ENCODE measurements around the gene CYP2W1.

The CYP2W1 gene

DNA sequence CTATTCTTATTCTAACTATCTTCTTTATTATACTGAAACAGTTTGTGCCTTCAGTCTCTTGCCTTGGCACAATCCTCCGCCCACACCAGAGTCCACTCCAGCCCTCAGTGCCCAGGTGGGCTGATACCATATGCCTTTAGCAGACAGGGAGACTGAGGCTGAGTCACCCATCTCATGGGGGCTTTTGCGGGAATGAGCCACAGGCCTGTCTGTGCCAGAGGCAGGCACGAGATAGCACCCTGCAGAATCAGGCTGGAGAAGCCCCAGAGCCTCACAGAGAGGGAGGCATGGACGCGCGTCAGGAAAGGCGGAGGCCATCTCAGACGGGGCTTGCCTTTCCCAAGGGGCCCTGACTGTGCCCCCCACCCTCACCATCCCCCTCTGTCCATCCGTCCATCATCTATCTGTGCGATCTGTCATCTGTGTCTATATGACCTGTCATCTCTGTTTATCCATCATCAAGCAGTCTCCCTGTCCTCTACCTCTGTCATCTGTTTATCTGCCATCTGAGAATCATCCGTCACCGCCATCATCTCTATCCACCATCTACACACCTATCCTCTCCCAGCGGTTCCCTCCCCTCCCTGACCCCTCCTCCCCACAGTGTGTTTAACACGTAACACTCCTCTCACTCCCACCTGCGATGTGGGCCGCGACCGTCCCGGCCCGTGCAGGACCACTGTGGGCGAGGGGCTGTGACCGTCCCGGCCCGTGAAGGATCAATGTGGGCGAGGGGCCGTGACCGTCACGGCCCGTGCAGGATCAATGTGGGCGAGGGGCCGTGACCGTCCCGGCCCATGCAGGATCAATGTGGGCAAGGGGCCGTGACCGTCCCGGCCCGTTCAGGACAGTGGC lies 21.2 kb upstream of the CYP2W1 start:
- no peak overlapping the region for H3K27ac ChIP-seq (ENCODE audit: poor library complexity, severe bottlenecking)
- ATAC-seq (ENCODE audit: low read depth) (no peak), DNase-seq (ENCODE audit: low spot score) (peak; percentile 44)
- no peaks in the 10 kb centered on the region for H3K4me1 ChIP-seq (ENCODE audit: insufficient read depth, poor library complexity, severe bottlenecking)
- H3K4me3 ChIP-seq (ENCODE audit: severe bottlenecking), result no peak overlapping the region
- TF ChIP-seq, protein P1, sequence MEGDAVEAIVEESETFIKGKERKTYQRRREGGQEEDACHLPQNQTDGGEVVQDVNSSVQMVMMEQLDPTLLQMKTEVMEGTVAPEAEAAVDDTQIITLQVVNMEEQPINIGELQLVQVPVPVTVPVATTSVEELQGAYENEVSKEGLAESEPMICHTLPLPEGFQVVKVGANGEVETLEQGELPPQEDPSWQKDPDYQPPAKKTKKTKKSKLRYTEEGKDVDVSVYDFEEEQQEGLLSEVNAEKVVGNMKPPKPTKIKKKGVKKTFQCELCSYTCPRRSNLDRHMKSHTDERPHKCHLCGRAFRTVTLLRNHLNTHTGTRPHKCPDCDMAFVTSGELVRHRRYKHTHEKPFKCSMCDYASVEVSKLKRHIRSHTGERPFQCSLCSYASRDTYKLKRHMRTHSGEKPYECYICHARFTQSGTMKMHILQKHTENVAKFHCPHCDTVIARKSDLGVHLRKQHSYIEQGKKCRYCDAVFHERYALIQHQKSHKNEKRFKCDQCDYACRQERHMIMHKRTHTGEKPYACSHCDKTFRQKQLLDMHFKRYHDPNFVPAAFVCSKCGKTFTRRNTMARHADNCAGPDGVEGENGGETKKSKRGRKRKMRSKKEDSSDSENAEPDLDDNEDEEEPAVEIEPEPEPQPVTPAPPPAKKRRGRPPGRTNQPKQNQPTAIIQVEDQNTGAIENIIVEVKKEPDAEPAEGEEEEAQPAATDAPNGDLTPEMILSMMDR (IDR thresholded peaks at IDR 0.05; ENCODE audit: poor library complexity, severe bottlenecking), result no peak
- H3K9me3 ChIP-seq (ENCODE audit: severe bottlenecking), result no peaks in the 10 kb centered on the region
- peaks cover 3% of the 10 kb centered on the region; the same call in 1 of the 2 replicates for H3K36me3 ChIP-seq (ENCODE audit: low read depth)
- H3K27me3 ChIP-seq (ENCODE audit: insufficient read depth, poor library complexity, severe bottlenecking), result peaks cover 6% of the 10 kb centered on the region

DNA sequence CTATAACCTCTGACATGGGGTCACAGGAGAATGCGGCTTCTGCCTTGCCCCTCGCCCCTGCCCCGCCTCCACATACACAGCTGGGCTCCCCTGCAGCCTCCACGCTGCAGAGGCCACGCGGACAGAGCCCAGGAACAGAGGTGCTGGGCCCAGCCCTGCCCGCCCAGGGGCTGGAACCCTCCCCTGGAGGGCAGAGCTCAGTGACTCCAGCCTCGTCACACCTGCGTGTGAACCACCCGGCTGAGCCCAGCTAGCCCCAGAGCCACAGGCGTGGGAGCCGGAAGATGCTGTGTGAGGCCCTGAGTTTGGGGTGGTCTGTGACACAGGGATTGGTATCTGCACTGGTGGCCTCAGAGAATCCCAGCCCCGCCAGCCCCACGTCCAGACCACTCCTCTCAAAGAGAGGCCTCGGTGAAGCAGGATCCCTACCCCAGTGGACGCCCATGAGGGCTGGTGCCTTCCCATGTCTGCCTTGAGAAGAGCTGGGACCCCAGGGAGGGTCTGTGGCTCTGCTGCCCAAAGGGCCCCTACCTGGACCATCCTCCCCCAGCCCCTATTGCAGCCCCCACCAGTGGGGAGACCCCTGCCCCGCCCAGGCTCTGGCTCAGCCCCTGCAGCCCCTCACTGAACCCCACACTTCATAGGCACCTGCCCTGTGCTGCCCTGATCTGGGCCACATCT lies 20.4 kb upstream of the CYP2W1 start:
- ATAC-seq (ENCODE audit: low read depth), result no peak
- Histone ChIP-seq H3K27me3 (ENCODE audit: insufficient read depth, poor library complexity, severe bottlenecking) (peaks cover 6% of the 10 kb centered on the region), H3K36me3 (ENCODE audit: low read depth) (peaks cover 3% of the 10 kb centered on the region; the same call in 1 of the 2 replicates), H3K9me3 (ENCODE audit: severe bottlenecking) (no peaks in the 10 kb centered on the region), H3K4me3 (ENCODE audit: severe bottlenecking) (no peak overlapping the region), H3K4me1 (ENCODE audit: insufficient read depth, poor library complexity, severe bottlenecking) (no peaks in the 10 kb centered on the region), H3K27ac (ENCODE audit: poor library complexity, severe bottlenecking) (no peak overlapping the region)
- peak; percentile 45 for DNase-seq (ENCODE audit: low spot score)
- TF ChIP-seq, protein P1 (IDR thresholded peaks at IDR 0.05; ENCODE audit: poor library complexity, severe bottlenecking), result no peak

DNA sequence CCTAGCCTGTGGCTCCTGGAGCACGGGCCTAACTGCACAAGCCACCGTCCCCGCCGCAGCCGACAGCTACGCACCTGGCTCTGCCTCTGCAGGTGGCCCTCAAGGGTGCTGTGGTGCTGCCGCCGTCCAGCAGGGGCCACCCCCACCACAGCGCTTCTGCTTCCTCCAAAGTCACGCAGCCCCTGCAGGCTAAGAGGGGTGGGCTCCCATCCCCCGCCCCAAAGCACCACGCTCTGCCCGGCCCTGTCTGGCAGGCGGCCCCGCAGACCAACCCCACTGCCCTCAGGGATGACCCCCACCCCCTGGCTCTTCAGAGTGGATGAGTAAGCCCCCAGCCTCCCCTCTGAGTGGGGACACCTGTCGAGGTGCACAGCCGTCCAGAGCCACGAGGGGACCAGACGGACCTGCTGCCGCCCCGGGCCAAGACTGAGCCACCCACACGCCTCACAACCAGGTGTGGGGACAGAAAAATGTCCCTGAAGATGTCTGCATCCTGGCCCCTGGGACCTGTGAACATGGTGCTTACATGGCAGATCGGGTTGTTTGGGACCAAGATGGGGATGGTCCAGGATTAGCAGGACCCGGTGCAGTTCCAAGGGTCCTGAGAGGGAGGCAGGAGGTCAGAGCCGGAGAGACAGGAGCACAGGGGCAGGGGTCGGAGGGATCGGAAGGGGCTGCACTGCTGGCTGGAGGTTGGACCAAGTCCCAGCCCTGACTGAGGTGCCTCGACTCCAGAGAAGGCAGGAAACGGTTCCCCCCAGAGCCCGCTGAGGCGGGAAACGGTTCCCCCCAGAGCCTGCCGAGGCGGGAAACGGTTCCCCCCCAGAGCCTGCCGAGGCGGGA lies 19.5 kb upstream of the CYP2W1 start:
- H3K27ac ChIP-seq (ENCODE audit: poor library complexity, severe bottlenecking), result no peak overlapping the region
- H3K4me3 ChIP-seq (ENCODE audit: severe bottlenecking), result no peak overlapping the region
- H3K36me3 ChIP-seq (ENCODE audit: low read depth), result peaks cover 3% of the 10 kb centered on the region; the same call in 1 of the 2 replicates
- no peaks in the 10 kb centered on the region for H3K9me3 ChIP-seq (ENCODE audit: severe bottlenecking)
- ATAC-seq (ENCODE audit: low read depth), result peak; percentile 48
- DNase-seq (ENCODE audit: low spot score), result peak; percentile 61
- TF ChIP-seq, protein P1 (IDR thresholded peaks at IDR 0.05; ENCODE audit: poor library complexity, severe bottlenecking), result peak; percentile 15
- peaks cover 6% of the 10 kb centered on the region for H3K27me3 ChIP-seq (ENCODE audit: insufficient read depth, poor library complexity, severe bottlenecking)
- no peaks in the 10 kb centered on the region for H3K4me1 ChIP-seq (ENCODE audit: insufficient read depth, poor library complexity, severe bottlenecking)

DNA sequence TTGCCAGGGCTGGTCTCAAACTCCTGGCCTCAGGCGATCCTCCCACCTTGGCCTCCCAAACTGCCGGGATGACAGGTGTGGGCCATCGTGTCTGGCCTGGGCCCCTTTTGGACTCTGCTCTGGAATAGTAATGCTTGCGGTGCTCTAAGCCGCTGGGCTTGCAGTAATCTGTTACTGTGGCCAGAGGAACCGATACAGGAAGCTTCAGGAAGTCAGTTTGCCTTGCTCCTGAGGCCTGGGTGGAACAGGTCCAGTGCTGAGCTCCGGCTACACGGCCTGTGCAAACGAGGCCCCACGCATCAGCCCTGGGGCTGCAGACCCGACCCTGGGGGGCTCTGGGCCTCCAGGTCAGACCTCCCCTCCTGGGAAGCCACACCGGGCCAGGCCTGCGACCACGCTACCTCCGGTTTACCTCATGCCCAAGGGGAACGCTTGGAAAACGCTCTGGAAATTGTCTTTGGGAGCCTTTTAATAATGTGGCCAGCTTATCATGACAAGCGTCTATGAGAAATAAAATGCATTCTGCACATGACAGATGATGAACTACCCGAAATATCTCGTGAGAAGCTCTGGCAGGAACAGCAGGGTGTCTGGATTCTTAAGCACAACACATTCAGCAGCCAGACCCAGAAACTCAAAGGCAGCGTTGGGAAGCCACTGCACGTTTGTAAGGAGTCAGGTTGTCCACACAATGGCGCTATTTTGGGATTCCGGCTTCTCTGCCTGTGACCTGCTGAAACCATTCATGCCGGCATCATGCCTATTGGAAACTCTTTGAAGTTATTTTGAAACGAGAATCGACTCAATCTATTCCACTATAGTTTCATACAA lies 18.4 kb upstream of the CYP2W1 start:
- Histone ChIP-seq H3K27me3 (ENCODE audit: insufficient read depth, poor library complexity, severe bottlenecking) (peaks cover 6% of the 10 kb centered on the region), H3K9me3 (ENCODE audit: severe bottlenecking) (no peaks in the 10 kb centered on the region), H3K4me1 (ENCODE audit: insufficient read depth, poor library complexity, severe bottlenecking) (no peaks in the 10 kb centered on the region), H3K36me3 (ENCODE audit: low read depth) (peaks cover 6% of the 10 kb centered on the region; the same call in 1 of the 2 replicates), H3K27ac (ENCODE audit: poor library complexity, severe bottlenecking) (no peak overlapping the region), H3K4me3 (ENCODE audit: severe bottlenecking) (no peak overlapping the region)
- peak; percentile 47 for DNase-seq (ENCODE audit: low spot score)
- ATAC-seq (ENCODE audit: low read depth), result no peak
- TF ChIP-seq, protein P1 (IDR thresholded peaks at IDR 0.05; ENCODE audit: poor library complexity, severe bottlenecking), result no peak

Measured in RWPE2 (cell line).